ENCODE measurements around the gene WDR90. TPM values are rescaled to one million over a fixed set of nuclear protein-coding genes. Genes with fewer than 3 reads are reported as not detected.
A peak's percentile ranks its signal among the peaks of the same experiment; 100 is the strongest.

The WDR90 gene
- total RNA-seq, 4 donors from 2014 or later, result 18.2 to 79.3 (median 46.9) TPM

GRCh38 chr16:715477-716199 lies 66.5 kb downstream of the WDR90 start:
- no peak for DNase-seq
- intact Hi-C loops (cut with DNase I; ENCODE audit: low total_unique reads), result no loop called here
- TF ChIP-seq CTCF (IDR thresholded peaks at IDR 0.05), result no peak
- TF ChIP-seq POLR2A (IDR thresholded peaks at IDR 0.05), result peak in 1 of 2 donors; percentile 2
- peak overlapping the region; percentile 36 to 52 for H3K4me3 ChIP-seq
- H3K9me3 ChIP-seq, result no peaks in the 10 kb centered on the region
- no peak overlapping the region for H3K27ac ChIP-seq
- peaks cover 7 to 11% of the 10 kb centered on the region in 2 donors for H3K27me3 ChIP-seq
- H3K36me3 ChIP-seq, result no peaks in the 10 kb centered on the region
- H3K4me1 ChIP-seq, result peaks cover 5 to 22% of the 10 kb centered on the region in 2 donors

GRCh38 chr16:716200-716568 lies 67.0 kb downstream of the WDR90 start:
- intact Hi-C loops (cut with DNase I; ENCODE audit: low total_unique reads), result no loop called here
- Histone ChIP-seq H3K4me1 (peaks cover 5 to 22% of the 10 kb centered on the region in 2 donors), H3K9me3 (no peaks in the 10 kb centered on the region), H3K27ac (no peak overlapping the region), H3K27me3 (peaks cover 2 to 6% of the 10 kb centered on the region in 2 donors), H3K36me3 (no peaks in the 10 kb centered on the region), H3K4me3 (peak overlapping the region in 1 of 2 donors; percentile 52)
- no peak for DNase-seq
- TF ChIP-seq POLR2A (IDR thresholded peaks at IDR 0.05) (no peak), CTCF (IDR thresholded peaks at IDR 0.05) (no peak)

- peaks cover 5 to 27% of the 10 kb centered on the region in 2 donors for H3K4me1 ChIP-seq
- H3K36me3 ChIP-seq, result no peaks in the 10 kb centered on the region
- intact Hi-C loops (cut with DNase I; ENCODE audit: low total_unique reads), result no loop called here
- no peak overlapping the region for H3K4me3 ChIP-seq
- H3K27me3 ChIP-seq, result no peaks in the 10 kb centered on the region
- H3K9me3 ChIP-seq, result no peaks in the 10 kb centered on the region
- no peak for DNase-seq
- no peak overlapping the region for H3K27ac ChIP-seq
- TF ChIP-seq CTCF (IDR thresholded peaks at IDR 0.05) (no peak), POLR2A (IDR thresholded peaks at IDR 0.05) (no peak)
Measured at GRCh38 chr16:716768-717325, 67.7 kb downstream of the WDR90 start.

Other genes starting within 250 kb of the WDR90 start
- 100 to 1,000 TPM in 1 of 4 donors, 10 to 100 TPM in 3; 10.6 to 106 (median 31.9) TPM for gene DECR2, start 247.5 kb upstream of the WDR90 start, total RNA-seq
- gene RAB11FIP3, start 223.7 kb upstream of the WDR90 start, total RNA-seq, result 10 to 100 TPM; 10.5 to 75.0 (median 49.4) TPM
- gene CAPN15, start 121.7 kb upstream of the WDR90 start, total RNA-seq, result 10 to 100 TPM in 3 of 4 donors, 1 to 10 TPM in 1; 7.9 to 37.3 (median 19.3) TPM
- not detected for gene PRR35, start 89.0 kb upstream of the WDR90 start, total RNA-seq
- 1 to 10 TPM; 1.2 to 7.5 (median 1.5) TPM for gene NHLRC4, start 82.4 kb upstream of the WDR90 start, total RNA-seq
- 10 to 100 TPM in 3 of 4 donors, 1 to 10 TPM in 1; 10.0 to 56.9 (median 30.7) TPM for gene PIGQ, start 79.4 kb upstream of the WDR90 start, total RNA-seq
- gene RAB40C, start 59.3 kb upstream of the WDR90 start, total RNA-seq, result 10 to 100 TPM in 2 of 4 donors, 1 to 10 TPM in 1, under 1 TPM in 1; 0.59 to 25.4 (median 14.3) TPM
- gene WFIKKN1, start 18.4 kb upstream of the WDR90 start, total RNA-seq, result 1 to 10 TPM in 1 of 4 donors, under 1 TPM in 2, not detected in 1; 0.26 to 1.4 (median 0.76) TPM
- gene METTL26, start 13.1 kb upstream of the WDR90 start, total RNA-seq, result 100 to 1,000 TPM in 2 of 4 donors, 10 to 100 TPM in 2; 29.5 to 171 (median 97.1) TPM
- 10 to 100 TPM in 2 of 4 donors, 1 to 10 TPM in 2; 2.6 to 62.0 (median 17.0) TPM for gene MCRIP2, start 7.5 kb upstream of the WDR90 start, total RNA-seq
- 10 to 100 TPM; 29.1 to 99.7 (median 71.7) TPM for gene RHOT2, start 18.8 kb downstream of the WDR90 start, total RNA-seq
- gene RHBDL1, start 26.3 kb downstream of the WDR90 start, total RNA-seq, result 1 to 10 TPM in 2 of 4 donors, not detected in 2; 1.5 to 2.0 TPM
- gene STUB1, start 31.0 kb downstream of the WDR90 start, total RNA-seq, result 100 to 1,000 TPM in 2 of 4 donors, 10 to 100 TPM in 2; 62.7 to 212 (median 93.3) TPM
- 100 to 1,000 TPM in 1 of 4 donors, 10 to 100 TPM in 3; 45.6 to 111 (median 57.4) TPM for gene JMJD8, start 35.0 kb downstream of the WDR90 start, total RNA-seq
- 10 to 100 TPM in 1 of 4 donors, 1 to 10 TPM in 3; 2.3 to 12.0 (median 4.2) TPM for gene WDR24, start 41.0 kb downstream of the WDR90 start, total RNA-seq
- under 1 TPM in 2 of 4 donors, not detected in 2; 0.21 to 0.37 TPM for gene FBXL16, start 56.4 kb downstream of the WDR90 start, total RNA-seq
- gene METRN, start 65.8 kb downstream of the WDR90 start, total RNA-seq, result 10 to 100 TPM; 19.1 to 76.5 (median 26.7) TPM
- gene ANTKMT, start 71.8 kb downstream of the WDR90 start, total RNA-seq, result 10 to 100 TPM in 3 of 4 donors, 1 to 10 TPM in 1; 6.2 to 21.1 (median 19.1) TPM
- gene CCDC78, start 77.1 kb downstream of the WDR90 start, total RNA-seq, result 1 to 10 TPM in 3 of 4 donors, not detected in 1; 1.3 to 5.3 (median 2.3) TPM
- gene HAGHL, start 77.7 kb downstream of the WDR90 start, total RNA-seq, result 1 to 10 TPM in 2 of 4 donors, not detected in 2; 1.0 to 3.4 TPM
- gene CIAO3, start 91.6 kb downstream of the WDR90 start, total RNA-seq, result 10 to 100 TPM; 14.1 to 43.3 (median 25.0) TPM
- gene MSLN, start 111.4 kb downstream of the WDR90 start, total RNA-seq, result 10 to 100 TPM in 3 of 4 donors, 1 to 10 TPM in 1; 4.6 to 30.8 (median 15.7) TPM
- 10 to 100 TPM in 3 of 4 donors, 1 to 10 TPM in 1; 5.9 to 80.0 (median 16.7) TPM for gene RPUSD1, start 139.0 kb downstream of the WDR90 start, total RNA-seq
- 100 to 1,000 TPM in 1 of 4 donors, 10 to 100 TPM in 2, under 1 TPM in 1; under 0.01 to 895 (median 31.1) TPM for gene CHTF18, start 139.3 kb downstream of the WDR90 start, total RNA-seq
- not detected for gene GNG13, start 151.4 kb downstream of the WDR90 start, total RNA-seq

All from uterus (tissue), 4 donors.